ENCODE data around the gene PLXNA1.

Gene PLXNA1

GRCh38 chr3:126954141-126954842 is 28.6 kb upstream of the PLXNA1 start:
- DNase-seq = no peak

DNA sequence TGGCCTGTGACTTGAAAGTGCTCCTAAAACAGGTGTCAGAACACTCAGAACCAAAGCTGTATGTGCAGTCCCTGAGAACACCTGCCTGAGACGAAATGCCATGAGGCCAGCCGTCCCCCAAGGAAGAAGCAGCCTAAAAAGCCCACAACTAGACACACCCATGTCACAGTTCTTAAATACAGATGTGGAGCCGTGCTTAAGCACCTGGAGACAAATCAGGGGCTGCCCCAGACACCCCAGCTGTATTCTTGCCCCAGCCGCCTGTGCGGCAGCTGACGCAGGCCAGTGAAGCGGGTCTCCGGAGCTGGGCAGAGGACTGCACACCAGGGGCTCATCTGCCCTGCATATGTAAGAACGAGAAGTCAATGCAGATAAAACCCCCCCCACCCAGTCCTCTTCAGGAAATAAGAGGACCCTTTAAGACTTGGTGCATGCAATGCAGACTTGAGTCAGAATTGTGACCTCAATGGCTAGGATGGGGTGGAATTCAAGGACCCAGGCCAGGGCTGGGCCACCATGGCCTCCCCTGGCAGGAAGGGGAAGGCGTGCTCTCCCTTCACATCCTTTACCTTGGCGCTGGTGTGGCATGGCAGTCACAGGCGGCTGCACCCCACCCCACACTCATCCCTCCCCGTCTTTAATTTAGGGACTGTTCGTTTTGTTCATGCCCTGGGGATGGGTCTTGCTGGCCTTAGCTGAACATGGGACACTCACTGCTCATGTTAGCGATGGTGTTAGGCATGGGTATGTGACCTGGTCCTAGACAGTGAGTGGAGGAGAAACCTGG is 27.7 kb upstream of the PLXNA1 start:
- no peak for DNase-seq

DNA sequence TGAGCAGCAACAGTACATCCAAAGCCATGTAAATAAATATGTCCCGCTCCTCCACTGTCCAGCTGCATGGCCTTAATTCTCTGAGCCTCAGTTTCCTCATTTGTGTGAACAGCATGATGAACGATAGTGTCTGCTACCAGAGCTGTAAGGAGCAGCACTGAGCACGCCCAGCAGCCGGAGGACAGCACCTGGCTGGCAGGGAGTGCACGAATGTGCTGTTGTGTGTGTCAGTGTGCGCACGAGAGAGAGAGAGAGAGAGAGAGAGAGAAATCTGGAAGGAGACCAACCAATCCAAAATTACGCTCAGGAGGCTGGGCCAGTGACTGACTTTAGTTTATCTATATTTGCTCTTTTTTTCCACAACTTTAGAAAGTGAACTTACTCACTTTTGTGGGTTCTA is 26.6 kb upstream of the PLXNA1 start:
- no peak for DNase-seq

- no peak for DNase-seq
Observed at GRCh38 chr3:126956866-126957650, 25.9 kb upstream of the PLXNA1 start.

GRCh38 chr3:126957776-126958637 is 24.9 kb upstream of the PLXNA1 start:
- DNase-seq = no peak

DNA sequence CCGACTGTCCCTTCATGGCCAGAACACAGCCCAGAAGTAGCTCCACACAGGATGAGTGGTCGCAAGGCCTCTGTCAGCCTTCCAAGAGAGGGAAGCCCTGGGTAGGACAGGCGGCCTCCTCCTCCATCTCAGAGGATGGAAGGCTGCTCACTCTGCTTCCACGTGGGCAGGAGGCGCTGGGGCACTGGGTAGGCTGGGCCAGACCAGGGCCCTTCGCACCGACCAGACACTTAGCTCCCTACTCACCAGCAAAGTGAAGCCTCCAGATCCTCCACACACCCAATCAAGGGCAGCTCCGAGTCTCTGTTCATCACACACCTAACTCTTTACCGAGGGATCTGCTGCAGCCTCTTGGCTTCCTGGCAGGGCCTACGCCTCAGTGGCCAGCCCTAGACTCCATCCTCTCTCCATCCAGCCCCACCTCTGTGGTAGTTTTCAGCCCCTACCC is 24.3 kb upstream of the PLXNA1 start:
- no peak for DNase-seq

- no peak for DNase-seq
Observed at GRCh38 chr3:126959136-126959920, 23.6 kb upstream of the PLXNA1 start.

DNA sequence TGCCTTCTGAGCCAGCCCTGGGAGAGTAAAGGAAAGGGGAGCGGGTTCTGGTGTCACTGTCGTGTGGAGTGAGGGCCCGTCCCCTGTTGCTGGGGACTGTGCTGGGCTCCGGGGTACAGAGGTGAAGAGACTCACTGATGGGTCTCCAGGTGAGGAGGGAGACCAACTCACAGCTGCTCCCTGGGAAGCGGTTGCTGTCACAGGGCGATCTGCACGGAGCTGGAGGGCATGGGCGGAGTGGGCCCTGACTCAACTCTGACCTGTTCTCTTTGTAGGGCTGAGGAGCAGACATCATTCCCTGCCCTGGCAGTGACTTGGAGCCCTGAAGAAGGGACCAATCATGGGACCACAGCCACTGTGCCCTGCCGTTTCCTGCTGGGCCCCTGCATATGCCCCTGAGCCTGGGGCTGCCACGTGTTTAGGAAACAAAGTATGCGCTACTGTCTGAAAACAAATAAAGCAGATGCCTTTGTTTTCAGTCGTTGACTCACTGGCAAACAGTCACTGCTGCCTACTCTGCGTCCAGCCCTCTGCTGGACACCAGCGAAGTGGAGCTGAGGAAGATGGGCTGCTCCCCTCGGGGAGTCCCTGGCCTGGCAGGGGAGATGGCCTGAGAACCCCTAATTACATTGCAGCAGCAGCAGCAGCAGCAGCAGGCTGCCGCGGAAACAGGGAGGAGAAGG is 22.9 kb upstream of the PLXNA1 start:
- no peak for DNase-seq

DNA sequence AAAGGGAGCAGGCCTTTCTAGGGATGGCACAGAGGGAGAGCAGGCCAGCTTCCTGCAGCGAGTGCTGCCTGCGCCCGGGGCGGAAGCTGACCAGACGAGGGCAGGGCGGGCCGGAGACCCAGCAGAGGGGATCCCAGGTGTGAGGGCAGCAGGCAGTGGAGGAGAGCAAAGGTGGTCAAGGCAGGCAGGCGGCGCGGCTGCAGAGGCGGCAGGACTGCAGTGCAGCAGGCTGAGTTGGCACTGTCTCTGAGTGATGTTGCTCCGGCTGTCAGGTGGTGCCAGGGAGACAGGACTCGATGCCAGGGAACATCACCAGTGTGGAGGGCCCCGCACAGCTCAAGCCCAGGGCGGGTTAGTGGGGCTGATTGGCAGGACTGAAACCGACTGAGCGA is 22.3 kb upstream of the PLXNA1 start:
- DNase-seq = no peak

- DNase-seq = no peak
Observed at GRCh38 chr3:126961191-126961790, 21.6 kb upstream of the PLXNA1 start.

DNA sequence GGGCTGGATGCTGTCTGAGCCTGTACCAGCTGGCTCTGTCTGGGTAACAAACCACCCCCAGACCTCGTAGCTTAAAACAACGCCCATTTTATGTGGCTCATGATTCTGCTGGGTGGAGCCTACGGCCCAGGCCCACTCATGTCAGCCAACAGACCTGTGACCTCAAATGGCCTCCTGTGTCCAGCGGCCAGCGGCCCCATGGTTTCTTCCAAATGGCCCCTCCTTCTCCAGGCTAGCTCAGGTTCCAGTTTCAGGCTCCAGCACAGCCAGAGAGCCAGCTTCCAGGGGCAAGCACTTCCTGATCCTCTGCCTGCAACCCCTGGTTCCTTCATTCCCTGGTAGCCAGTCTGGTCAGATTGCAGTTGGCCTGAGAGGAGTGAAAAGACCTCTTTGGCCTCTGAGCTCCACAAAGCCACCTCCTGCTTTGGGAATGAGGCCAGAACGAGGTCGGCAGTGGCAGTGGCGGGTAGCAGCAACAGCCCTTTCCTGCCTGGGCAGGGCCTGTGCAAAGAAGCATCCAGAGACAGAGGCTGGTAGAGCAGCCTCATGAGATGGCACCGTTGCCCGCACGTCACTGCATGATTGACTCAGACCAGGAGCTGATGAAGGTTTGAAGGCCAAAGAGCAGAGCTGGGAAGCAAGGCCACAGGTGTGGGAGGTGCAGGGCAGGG is 21.0 kb upstream of the PLXNA1 start:
- no peak for DNase-seq

DNA sequence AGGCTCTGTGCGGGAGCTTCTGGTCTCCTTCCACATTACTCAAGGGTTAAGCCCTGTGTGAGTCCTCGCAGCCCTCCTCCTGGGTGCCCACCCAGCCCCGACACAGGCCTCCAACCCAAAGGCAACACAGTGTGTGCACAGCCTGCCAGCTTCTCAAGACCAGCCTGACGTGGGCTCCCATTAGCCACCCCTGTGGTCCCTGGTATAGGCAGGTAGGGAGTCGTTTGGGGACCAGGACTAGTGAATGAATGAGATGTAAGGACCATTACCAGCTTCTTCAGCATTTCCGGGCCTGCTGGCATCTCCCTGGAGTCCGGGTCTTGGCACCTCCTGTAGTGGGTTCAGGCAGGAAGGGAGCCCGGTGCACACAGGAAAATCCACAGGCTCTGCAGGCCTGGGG is 20.2 kb upstream of the PLXNA1 start:
- DNase-seq = no peak

GRCh38 chr3:126963261-126964190 is 19.4 kb upstream of the PLXNA1 start:
- no peak for DNase-seq

DNA sequence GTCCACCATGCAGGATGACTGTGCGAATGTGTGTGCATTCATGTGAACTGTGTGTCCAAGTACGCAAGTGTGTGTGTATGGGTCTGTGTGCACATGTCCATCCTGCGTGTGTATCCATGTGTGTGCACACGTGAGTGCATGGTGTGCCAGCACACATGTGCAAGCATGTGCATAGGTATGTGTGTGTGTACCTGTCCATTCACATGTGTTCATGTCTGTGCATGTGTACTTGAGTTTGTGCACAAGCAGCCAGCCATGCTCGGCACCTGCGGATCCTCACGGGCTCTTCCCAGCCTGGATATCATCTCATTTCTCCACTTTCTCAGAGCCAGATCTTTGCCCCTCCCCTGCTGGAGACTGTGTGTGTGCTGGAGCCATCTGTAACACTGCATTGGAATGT is 18.7 kb upstream of the PLXNA1 start:
- no peak for DNase-seq

GRCh38 chr3:126964950-126965349 is 18.0 kb upstream of the PLXNA1 start:
- DNase-seq = no peak

- no peak for DNase-seq
Observed at GRCh38 chr3:126965526-126966080, 17.3 kb upstream of the PLXNA1 start.

GRCh38 chr3:126967386-126967785 is 15.5 kb upstream of the PLXNA1 start:
- no peak for DNase-seq
